ENCODE results near the gene CELF5.

Gene CELF5

DNA sequence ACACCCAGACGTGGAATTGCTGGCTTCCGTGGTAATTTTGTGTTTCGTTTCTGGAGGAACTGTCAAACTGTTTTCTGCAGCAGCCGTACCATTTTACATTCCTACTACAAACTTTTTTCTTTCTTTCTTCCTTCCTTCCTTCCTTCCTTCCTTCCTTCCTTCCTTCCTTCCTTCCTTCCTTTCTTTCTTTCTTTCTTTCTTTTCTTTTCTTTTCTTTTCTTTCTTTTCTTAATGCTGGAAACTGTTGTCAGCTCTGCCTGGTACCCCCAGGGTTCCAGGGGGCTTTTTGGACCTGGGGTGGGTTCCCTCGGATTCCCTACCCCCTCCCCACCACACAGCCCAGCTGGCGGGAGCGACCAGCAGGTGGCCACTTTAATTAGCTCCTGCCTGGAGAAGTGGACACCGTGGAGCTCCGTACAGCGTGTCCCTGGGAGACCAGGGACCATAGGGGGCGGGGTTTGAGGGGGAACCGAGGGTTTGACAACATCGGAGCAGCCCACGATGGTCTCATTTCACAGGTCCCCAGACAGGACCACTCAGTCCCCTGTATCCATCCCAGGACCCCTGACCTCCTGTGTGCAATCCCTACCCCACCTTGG is 24.4 kb downstream of the CELF5 start:
- DNase-seq, result no peak

GRCh38 chr19:3249408-3249807 is 24.9 kb downstream of the CELF5 start:
- no peak for DNase-seq

- DNase-seq, result no peak
Measured at GRCh38 chr19:3250675-3251074, 26.2 kb downstream of the CELF5 start.

GRCh38 chr19:3251229-3251628 is 26.8 kb downstream of the CELF5 start:
- DNase-seq, result no peak

GRCh38 chr19:3252650-3253049 is 28.2 kb downstream of the CELF5 start:
- no peak for DNase-seq

GRCh38 chr19:3253270-3253669 is 28.8 kb downstream of the CELF5 start:
- no peak for DNase-seq

- no peak for DNase-seq
Measured at GRCh38 chr19:3254520-3254919, 30.1 kb downstream of the CELF5 start.

DNA sequence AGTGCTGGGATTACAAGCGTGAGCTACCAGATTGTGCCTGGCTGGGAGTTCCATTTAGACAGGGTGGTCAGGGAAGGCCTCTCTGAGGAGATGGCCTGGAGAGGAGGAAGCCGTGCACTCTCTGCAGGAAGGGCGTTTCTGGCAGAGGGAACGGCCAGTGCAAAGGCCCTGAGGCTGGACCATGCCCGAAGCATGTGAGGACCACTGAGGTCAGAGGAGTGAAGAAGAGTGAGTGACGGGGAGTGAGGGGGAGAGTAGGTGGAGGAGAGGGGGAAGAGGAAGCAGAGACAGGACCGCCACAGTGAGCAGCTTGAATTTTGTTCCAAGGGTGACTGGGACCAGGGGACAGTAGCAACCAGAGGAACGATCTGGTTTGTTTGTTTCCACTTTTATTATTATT is 32.6 kb downstream of the CELF5 start:
- no peak for DNase-seq

GRCh38 chr19:3262362-3262761 is 37.9 kb downstream of the CELF5 start:
- no peak for DNase-seq

- no peak for DNase-seq
Measured at GRCh38 chr19:3263866-3264265, 39.4 kb downstream of the CELF5 start.

GRCh38 chr19:3265432-3265831 is 41.0 kb downstream of the CELF5 start:
- DNase-seq, result no peak

GRCh38 chr19:3266092-3266693 is 41.7 kb downstream of the CELF5 start:
- no peak for DNase-seq

DNA sequence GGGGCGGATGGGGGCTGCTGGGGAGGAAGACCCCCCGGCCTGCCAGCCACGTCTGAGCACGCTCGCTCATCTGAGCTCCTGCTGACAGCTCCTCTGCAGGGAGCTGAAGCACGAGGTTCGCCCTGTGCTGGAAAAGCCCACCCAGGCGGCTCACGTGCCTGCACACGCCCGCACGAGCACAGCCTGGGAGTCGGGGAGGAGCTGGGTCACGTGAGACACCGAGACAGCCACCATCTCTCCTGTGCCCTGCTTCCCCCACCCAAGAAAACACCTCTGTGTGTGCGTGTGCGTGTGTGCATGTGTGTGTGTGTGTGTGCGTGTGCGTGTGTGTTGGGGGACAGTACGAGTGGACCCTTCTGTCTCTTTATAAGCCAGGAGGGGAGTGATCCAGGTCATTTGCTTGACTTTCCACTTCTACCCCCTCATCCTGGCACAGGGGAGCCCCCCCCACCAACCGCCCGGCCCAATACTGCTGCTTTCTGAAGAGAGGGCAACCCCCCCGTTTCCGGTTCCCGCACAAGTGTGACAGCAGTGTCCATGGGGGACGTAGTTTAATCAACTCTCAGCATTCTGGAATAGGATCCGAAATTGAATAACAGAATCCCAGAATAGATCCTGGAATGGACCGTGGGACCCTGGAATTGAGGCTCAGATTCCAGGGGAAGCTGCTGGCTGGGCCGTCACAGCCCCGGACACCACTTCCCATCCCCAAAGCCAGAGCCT is 42.5 kb downstream of the CELF5 start:
- no peak for DNase-seq

- no peak for DNase-seq
Measured at GRCh38 chr19:3268326-3268725, 43.9 kb downstream of the CELF5 start.

GRCh38 chr19:3268763-3269162 is 44.3 kb downstream of the CELF5 start:
- no peak for DNase-seq

DNA sequence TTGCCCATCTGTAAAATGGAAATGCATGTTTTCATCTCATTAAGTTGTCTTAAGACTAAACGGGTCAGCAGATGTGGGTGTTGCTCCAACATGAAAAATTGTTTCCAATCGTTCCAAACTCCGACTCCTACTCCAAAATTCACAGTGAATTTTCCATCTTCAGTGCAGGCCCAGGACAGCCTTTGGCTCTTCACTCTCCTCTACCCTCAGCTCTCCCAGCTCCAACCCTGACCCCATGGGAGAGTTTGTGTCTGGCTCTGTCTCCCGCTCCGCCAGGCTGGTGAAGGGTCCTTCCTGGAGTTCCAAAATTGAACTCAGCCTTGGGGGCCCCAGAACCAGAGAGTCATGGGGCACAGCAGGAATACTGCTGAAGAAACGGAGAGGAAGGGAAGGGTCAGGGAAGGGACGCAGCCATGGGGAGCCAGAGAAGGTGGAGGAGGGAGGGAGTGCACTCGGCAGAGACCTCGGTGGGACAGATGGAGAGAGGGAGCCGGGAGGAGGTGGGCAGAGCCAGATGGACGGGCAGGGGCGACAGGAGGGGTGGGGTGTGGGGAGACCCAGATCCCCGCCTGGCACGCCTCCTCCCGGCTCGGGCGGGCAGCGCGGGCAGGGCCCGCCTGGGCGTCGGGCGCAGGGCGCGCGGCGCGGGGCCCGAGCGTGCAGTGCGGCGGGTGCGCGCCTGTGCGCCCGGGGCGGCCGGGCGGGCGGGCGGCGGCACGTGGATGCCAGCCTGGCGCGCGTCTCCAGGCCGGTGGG is 45.6 kb downstream of the CELF5 start:
- no peak for DNase-seq

GRCh38 chr19:3270902-3271301 is 46.4 kb downstream of the CELF5 start:
- no peak for DNase-seq

- DNase-seq, result no peak
Measured at GRCh38 chr19:3272401-3272931, 48.0 kb downstream of the CELF5 start.

DNA sequence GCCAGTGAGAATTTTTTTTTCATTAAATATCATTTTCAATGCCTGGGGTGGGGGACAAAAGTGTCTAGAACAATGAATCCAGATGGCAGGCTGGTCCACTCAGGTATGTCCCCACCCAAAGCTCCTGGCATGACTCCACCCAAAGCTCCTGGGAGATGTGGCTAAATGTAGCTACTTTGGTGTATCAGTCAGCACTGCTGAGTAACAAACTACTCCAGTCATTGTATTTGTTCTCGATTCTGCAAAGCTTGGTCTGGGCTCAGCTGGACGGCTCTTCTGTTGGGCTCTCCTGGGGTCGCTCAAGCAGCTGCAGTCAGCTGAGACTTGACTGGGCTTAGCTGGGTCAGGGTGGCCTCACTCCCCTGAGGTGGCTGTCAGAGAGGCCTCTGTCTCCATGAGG is 48.5 kb downstream of the CELF5 start:
- DNase-seq, result no peak

GRCh38 chr19:3274245-3274941 is 49.9 kb downstream of the CELF5 start:
- DNase-seq, result no peak

- DNase-seq, result no peak
Measured at GRCh38 chr19:3274942-3275582, 50.6 kb downstream of the CELF5 start.

Measured in GF-D8 (cell line).